Epidermal melanocyte (primary cell): ENCODE results near the gene ADPRM.
A peak's percentile ranks its signal among the peaks of the same experiment; 100 is the strongest.
"Not testable (repeated sequence)": the region's sequence is repeated elsewhere in the genome, so short reads cannot be mapped to it uniquely, and the experiment has no call there.

ENCODE experiments used
- DNase-seq: peaks from one replicate; pipeline ENCODE4 v3.0.0; 2011; ENCODE audit warnings: low spot score; ENCODE audit not compliant: insufficient read length

Gene ADPRM, protein sequence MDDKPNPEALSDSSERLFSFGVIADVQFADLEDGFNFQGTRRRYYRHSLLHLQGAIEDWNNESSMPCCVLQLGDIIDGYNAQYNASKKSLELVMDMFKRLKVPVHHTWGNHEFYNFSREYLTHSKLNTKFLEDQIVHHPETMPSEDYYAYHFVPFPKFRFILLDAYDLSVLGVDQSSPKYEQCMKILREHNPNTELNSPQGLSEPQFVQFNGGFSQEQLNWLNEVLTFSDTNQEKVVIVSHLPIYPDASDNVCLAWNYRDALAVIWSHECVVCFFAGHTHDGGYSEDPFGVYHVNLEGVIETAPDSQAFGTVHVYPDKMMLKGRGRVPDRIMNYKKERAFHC

GRCh38 chr17:10697092-10698081, at the start of gene ADPRM, which contains the start of gene SCO1:
TSS of gene ADPRM (plus strand) at chr17:10697594. CDS start at chr17:10704927, 7,333 bp downstream.
TSS of gene SCO1 (minus strand) at chr17:10697533. CDS start at chr17:10697507, 26 bp downstream.
- peak; percentile 73 for DNase-seq

- DNase-seq: no peak
These were observed 49.0 kb upstream of the ADPRM start for GRCh38 chr17:10648381-10648780.

DNA sequence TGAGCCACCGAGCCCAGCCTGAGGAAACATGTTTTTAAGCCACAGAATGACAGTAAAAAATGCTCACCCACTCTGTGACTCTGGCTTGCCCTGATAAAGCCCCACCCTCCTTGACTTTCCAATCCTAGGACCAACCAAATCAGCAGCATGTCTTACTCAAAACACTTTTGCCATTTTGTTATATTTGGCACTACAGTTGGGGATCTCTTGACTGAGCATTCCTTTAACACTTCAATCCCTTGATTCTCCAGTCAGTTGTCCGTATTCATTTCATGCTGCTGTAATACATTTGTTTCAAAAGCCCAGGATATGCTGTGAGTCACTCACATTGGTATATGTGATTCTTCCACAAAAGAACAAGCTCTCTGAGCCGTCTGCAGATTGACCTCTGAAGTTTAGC, 48.4 kb upstream of the ADPRM start:
- no peak for DNase-seq

- no peak for DNase-seq
These were observed 47.8 kb upstream of the ADPRM start for GRCh38 chr17:10649602-10650001.

- DNase-seq: no peak
These were observed 45.5 kb upstream of the ADPRM start for GRCh38 chr17:10651927-10652326.

DNA sequence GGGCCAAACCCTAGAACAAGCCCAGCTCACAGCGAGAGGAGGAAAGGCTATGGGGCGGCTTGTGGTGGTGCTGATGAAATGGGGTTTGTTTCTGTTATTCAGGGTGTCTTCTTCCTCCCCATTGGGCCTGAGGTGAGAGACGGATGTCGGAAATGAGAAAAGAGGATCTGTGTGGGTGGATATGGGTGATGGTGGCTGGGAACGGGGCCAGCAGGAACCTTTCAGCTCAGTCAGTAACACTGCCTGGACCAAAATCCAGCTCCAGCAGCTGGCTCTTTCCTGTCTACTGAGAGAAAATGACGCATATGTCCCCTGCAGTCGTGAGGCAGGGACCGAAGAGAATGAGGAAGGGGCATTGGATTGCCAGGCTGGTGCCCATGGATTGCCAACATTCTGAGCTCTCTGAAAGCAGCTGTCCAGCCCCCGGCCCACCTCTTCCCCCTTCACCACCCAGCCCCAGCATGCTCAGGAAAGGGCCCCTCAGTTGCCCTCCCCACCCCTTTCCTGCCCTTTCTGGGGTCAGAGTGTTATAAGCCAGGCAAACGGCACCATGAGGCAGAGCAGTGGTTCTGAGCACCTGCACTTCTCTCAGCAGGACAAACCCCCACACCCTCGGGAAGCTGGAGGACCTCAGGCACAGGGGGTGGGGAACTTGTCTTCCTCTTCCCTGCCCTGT, 44.3 kb upstream of the ADPRM start:
- DNase-seq: no peak

GRCh38 chr17:10653987-10654386, 43.4 kb upstream of the ADPRM start:
- no peak for DNase-seq

DNA sequence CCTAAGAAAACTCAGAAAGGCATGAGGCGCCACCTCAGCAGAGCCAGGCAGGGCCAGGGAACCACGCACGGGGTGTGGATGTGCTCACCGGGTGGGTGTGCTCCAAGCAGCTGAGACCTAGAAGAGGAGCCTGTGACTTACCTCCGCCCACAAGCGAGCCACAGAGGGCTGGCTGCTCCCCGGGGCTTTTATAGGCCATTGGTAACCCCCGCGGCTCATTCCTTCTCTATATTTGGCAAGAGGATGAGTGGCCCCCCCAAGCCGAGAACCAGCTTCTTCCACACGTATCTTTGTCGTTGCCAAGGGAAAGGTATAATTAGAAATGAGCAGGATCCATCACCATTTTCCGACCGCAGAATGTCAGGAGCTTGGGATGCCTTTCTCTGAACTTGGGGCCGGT, 40.2 kb upstream of the ADPRM start, which contains the start of gene MYH3:
Gene MYH3, minus strand, starts transcription at position 162 of the 400 bp plus-strand sequence. CDS start 2,245 bp downstream, outside the sequence.
- DNase-seq: no peak

GRCh38 chr17:10657879-10658278, 39.5 kb upstream of the ADPRM start:
- no peak for DNase-seq

- no peak for DNase-seq
These were observed 36.0 kb upstream of the ADPRM start for GRCh38 chr17:10661437-10661836.

- no peak for DNase-seq
These were observed 34.2 kb upstream of the ADPRM start for GRCh38 chr17:10663231-10663630.

DNA sequence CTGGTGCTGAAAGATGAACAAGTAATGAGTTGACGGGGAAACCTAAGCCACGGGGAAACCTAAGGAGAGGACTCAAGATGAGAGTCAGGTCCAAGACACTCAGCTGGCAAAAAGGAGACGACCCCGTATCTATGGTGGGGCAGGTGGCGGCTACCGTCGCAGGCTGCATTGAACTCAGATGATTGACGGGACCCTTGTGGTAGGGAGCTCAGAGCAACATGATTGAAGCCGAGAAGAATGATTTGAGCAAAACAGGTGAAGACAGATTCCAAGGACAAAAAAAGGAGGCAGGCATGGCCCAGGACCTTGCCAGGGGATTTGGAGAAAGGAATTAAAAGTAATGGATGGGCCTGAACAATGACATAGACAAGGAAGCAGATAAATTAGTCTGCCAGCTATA, 32.8 kb upstream of the ADPRM start:
- no peak for DNase-seq

DNA sequence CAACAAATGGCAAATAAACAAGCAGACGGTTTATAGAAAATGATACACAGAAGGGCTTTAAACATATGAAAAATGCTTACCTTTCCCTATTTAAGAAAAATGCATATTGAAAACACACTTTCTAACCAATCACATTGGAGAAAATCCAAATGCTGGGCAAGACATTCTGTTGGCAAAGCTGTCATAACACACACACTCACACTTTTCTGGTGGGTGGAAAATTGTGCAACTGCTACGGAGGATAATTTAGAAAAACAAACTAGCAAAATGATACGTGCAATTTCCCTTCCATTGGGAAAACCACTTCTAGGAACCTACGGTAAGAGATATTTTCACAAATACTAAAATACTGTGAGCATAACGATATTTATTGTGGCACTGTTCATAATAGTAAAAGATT, 30.5 kb upstream of the ADPRM start:
- DNase-seq: no peak

DNA sequence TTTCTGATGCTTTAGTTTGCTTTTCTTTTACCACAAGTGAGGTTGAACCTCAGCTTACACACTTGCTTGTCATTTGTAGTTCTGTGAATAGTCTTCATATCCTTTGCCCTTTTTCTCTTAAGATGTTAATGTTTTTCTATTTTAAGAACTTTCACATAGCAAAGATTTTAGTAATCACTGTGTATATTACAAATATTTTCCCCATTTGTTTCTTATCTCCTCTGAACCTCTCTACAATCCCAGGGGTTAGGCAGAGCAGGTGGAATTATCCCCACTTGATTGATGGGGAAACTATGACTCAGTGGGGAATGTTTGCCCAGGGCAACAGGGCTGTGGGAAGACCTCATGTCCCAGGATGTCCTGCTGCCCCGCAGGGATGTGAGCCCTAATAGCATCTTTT, 28.6 kb upstream of the ADPRM start:
- DNase-seq: no peak

DNA sequence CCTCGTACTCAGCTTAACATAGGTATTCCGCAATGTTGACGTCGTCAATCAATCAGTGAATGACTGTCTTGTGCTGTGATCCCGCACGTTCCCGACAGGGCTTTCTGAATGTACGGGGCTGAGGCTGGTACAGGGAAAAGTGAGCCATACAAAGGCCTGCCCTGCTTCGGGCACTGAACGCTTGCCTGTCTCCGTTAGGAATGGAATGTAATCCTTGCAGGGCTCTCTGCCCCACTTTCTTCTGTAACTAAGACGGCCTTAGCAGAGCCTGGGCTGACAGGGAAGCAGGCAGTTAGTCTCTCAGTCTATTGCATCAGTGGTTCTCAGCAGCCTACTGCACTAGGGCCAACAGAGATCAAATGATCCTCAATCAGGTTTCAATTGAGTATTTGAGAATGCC, 24.1 kb upstream of the ADPRM start:
- DNase-seq: no peak

GRCh38 chr17:10674704-10675103, 22.7 kb upstream of the ADPRM start:
- no peak for DNase-seq

GRCh38 chr17:10681866-10682446, 15.4 kb upstream of the ADPRM start:
- no peak for DNase-seq

DNA sequence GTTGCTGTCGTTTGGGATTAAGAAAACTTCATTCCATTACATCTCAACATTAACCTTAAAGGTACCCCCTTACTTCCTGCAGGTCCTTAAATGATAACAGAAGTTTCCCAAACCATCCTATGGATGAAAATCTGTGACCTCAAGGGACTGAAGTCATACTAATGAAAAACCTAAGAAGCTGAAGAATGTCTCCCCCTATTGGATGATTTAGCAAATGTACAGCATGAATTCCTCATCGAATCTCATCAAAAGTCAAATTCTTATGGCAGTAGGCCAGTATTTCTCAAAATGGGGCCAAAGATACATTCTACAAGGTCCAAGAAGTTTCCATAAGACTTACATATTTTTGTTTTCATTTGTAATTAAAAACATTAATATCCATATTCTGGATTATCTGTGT, 13.5 kb upstream of the ADPRM start:
- DNase-seq: no peak

DNA sequence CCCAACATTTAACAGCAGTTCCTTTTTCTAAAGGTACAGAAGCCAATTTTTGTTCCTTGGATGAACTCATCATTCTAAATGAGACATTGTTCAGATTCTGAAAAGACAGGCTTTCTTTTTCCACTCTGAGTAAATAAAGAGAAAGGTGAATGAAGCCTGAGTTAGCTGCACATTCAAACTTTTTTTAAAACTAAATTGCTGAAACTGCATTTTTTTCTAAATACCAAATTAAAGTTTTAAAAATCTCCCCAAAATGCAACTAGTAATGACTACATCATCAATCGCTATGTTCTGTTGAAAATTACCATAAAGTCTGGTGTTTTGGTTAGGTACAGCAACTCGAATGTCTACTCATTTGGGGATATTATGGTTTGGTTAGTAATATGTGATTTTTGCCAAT, 9.9 kb upstream of the ADPRM start:
- DNase-seq: no peak

DNA sequence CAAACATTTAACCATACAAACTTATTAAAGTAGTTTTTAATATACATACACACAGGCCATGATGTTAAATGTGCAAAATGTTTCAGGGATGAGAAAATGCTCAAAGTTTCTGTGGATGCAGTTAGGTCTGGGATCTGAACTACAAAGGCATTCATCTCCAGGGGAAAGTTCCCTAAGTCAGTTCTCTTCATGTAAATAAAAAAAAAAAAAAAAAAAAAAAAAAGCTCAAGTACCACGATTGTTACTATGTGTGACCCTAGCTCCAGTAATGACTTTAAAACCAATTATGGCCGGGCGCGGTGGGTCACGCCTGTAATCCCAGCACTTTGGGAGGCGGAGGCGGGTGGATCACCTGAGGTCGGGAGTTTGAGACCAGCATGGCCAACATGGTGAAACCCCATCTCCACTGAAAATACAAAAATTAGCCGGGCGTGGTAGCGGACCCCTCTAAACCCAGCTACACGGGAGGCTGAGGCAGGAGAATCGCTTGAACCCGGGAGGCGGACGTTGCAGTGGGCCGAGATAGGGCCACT, 1.5 kb upstream of the ADPRM start:
- DNase-seq: not testable (repeated sequence)
